ENCODE data around the gene RIN3.

DNA sequence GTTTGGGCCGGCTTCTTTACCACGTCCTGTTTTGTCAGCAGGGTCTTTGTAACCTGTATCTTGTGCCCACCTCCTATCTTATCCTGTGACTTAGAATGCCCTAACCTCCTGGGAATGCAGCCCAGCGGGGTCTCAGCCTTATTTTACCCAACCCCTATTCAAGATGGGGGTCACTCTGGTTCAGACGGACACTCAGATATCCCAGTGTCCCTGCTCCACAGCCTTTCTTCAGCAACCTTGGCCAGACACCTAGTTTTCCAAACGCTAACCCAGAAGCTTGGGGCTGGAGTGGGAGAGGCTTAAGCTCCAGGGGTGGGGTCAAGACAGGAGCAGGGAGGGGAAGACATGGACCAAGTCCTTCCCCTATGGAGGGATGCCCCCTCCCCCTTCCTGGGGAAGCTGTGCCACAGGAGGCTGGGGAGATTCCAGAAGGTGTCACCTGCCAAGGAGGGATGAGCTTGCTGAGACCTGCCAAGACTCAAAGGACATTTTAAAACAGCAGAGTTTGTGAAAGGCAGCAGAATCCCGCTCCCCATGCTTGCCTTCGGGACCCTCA, 62.2 kb downstream of the RIN3 start:
- TF ChIP-seq, protein P1, sequence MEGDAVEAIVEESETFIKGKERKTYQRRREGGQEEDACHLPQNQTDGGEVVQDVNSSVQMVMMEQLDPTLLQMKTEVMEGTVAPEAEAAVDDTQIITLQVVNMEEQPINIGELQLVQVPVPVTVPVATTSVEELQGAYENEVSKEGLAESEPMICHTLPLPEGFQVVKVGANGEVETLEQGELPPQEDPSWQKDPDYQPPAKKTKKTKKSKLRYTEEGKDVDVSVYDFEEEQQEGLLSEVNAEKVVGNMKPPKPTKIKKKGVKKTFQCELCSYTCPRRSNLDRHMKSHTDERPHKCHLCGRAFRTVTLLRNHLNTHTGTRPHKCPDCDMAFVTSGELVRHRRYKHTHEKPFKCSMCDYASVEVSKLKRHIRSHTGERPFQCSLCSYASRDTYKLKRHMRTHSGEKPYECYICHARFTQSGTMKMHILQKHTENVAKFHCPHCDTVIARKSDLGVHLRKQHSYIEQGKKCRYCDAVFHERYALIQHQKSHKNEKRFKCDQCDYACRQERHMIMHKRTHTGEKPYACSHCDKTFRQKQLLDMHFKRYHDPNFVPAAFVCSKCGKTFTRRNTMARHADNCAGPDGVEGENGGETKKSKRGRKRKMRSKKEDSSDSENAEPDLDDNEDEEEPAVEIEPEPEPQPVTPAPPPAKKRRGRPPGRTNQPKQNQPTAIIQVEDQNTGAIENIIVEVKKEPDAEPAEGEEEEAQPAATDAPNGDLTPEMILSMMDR (IDR thresholded peaks at IDR 0.05) = no peak
- no peak for TF ChIP-seq POLR2A (IDR thresholded peaks at IDR 0.05)

Measured in testis (tissue), 2 donors.